ENCODE data around the gene DTL.
"Not testable (repeated sequence)": the region's sequence is repeated elsewhere in the genome, so short reads cannot be mapped to it uniquely, and the experiment has no call there.

DTL gene

DNA sequence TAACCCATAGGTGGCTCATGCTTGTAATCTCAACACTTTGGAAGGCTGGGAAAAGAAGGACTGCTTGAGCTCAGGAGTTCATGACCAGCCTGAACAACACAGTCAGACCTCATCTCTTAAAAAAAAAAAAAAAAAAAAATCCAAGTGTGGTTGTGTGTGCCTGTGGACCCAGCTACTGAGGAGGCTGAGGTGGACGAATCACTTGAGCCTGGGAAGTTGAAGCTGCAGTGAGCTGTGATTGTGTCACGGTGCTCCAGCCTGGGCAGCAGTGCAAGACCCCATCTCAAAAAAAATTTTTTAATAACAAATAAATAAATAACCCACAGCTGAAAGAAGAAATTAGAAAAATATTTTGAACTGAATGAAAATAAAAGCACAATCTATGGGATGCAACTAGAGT, 14.0 kb upstream of the DTL start:
- Mint-ChIP-seq H3K27me3 (no peaks in the 10 kb centered on the region), H3K4me3 (no peak overlapping the region), H3K9me3 (peaks cover 2% of the 10 kb centered on the region), H3K27ac (no peak overlapping the region), H3K36me3 (peaks cover 19% of the 10 kb centered on the region), H3K4me1 (peaks cover 2% of the 10 kb centered on the region)
- ATAC-seq (ENCODE audit: low read depth) (no peak), DNase-seq (ENCODE audit: low spot score in 2 of 2) (no peak)

DNA sequence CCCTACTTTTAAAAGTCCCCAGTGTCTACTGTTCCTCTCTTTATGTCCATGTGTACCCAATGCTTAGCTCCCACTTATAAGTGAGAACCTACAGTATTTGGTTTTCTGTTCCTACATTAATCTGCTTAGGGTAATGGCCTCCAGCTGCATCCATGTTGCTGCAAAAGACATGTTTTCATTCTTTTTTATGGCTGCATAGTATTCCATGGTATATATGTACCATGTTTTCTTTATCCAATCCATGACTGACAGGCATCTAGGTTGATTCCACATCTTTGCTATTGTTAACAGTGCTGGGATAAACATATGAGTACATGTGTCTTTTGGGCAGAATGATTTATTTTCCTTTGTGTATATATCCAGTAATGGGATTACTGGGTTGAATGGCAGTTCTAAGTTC, 12.6 kb upstream of the DTL start:
- H3K27ac Mint-ChIP-seq; H3K27me3 Mint-ChIP-seq; H3K9me3 Mint-ChIP-seq; H3K4me1 Mint-ChIP-seq; ATAC-seq (ENCODE audit: low read depth); DNase-seq (ENCODE audit: low spot score in 2 of 2); H3K4me3 Mint-ChIP-seq: not testable (repeated sequence)
- H3K36me3 Mint-ChIP-seq, result peaks cover 19% of the 10 kb centered on the region

DNA sequence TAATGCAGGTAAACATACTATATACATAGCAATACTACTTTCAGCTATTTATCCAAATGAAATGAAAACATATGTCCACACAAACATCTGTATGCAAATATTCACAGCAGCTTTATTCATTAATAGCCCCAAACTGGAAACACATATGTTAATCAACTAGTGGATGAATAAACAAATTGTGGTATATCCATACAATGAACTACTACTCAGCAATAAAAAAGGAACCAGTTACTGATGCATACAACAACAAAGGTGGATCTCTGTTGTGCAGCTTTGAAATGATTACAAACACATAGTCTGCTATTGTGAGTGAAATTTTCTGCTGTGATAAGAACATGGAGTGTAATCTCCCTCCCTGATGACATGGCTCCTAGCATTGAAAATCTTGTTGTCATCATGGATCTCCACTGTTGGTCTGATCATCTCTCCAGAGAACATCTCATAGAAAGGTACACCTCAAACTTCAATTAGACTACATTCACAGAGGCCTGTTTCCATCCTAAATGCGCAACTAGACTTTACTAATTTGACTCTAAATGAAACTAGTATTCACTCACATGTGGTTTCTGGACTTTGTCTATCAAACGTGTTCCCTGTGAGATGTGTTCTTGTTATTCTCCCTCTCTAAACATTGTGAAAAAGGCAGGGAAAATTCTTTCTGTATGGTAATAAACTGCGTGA, 10.9 kb upstream of the DTL start:
- DNase-seq (ENCODE audit: low spot score in 2 of 2), result no peak
- no peak overlapping the region for H3K27ac Mint-ChIP-seq
- H3K27me3 Mint-ChIP-seq, result no peaks in the 10 kb centered on the region

DNA sequence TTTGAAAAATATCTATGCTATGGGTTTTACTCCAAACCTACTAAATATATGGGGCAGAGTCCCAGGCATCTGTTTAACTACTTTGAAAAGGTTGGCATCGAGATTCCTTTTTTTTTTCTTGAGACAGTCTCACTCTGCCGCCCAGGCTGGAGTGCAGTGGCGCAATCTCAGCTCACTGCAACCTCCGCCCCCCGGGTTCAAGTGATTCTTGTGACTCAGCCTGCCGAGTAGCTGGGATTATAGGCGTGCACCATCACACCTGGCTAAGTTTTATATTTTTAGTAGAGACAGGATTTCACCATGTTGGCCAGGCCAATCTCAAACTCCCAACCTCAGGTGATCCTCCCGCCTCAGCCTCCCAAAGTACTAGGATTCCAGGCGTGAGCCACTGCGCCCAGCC, 7.8 kb upstream of the DTL start:
- H3K9me3 Mint-ChIP-seq; H3K27ac Mint-ChIP-seq; H3K27me3 Mint-ChIP-seq; H3K4me3 Mint-ChIP-seq; ATAC-seq (ENCODE audit: low read depth); DNase-seq (ENCODE audit: low spot score in 2 of 2): not testable (repeated sequence)
- peaks cover 19% of the 10 kb centered on the region for H3K4me1 Mint-ChIP-seq
- H3K36me3 Mint-ChIP-seq, result peaks cover 22% of the 10 kb centered on the region

More for the DNA sequence above, 10.9 kb upstream of the DTL start:
- no peak for ATAC-seq (ENCODE audit: low read depth)
- peaks cover 18% of the 10 kb centered on the region for H3K36me3 Mint-ChIP-seq
- H3K4me1 Mint-ChIP-seq, result peaks cover 5% of the 10 kb centered on the region
- peaks cover 2% of the 10 kb centered on the region for H3K9me3 Mint-ChIP-seq
- H3K4me3 Mint-ChIP-seq, result no peak overlapping the region

DNA sequence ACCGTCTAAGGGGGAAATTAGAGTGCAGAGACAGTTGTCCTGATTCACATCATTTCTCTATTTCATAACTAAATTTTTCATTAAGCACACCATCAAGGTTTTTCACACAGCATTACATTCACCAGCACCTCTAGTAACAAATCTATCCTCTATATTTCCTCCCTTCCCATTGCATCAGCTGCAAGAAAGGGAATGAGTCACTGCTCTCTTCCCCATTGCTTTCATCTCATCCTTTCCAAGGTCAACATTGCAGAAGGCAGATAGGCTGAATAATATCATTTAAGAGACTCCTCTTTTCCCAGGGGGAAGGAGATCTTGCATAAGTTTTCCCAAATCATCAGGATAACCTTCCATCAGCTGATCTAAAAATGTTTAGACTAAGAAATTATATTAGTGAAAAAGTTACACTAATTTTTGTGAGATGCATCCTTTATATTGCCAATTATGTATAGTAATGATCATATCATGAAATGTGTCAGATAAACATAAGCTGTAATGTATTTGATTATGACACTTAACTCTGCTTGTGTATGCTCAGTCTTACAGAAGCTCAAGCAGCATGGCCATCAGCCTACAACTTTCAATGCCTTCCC, 4.5 kb upstream of the DTL start:
- no peak for DNase-seq (ENCODE audit: low spot score in 2 of 2)

DNA sequence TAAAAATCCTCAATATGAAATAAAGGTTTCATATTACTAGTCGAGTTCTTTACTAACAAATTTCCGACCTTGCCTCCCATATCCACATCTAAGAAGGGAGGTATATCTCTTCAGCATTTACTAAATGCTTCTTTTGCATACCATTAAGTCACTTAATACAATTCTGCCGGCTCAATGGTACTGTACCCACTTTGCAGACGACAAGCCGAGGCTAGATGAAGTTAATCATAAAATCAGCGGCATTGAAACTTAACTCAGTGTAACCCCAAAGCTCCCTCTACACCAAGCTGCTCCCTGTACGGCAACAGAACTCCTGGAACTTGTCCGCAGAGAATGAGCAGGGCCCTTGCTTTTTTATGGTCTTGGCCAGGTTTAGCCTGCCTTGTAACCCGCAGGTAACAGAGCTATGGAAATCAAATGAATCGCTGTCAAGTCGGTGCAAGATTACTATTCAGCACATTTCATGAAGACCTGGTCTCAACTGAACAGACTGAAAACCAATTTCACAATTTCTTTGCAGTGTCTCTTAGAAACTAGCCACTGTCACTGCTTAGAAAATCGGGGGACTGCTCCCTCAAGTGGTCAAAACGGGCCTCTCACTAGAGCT, 929 bp upstream of the DTL start:
- no peak for DNase-seq (ENCODE audit: low spot score in 2 of 2)
- Mint-ChIP-seq H3K27ac (peak overlapping the region; percentile 91), H3K27me3 (no peaks in the 10 kb centered on the region), H3K9me3 (no peaks in the 10 kb centered on the region), H3K4me1 (peaks cover 27% of the 10 kb centered on the region), H3K36me3 (peaks cover 7% of the 10 kb centered on the region), H3K4me3 (peak overlapping the region; percentile 91)
- no peak for ATAC-seq (ENCODE audit: low read depth)

More for the DNA sequence above, 4.5 kb upstream of the DTL start:
- Mint-ChIP-seq H3K4me1 (peaks cover 27% of the 10 kb centered on the region), H3K4me3 (no peak overlapping the region), H3K27ac (no peak overlapping the region), H3K9me3 (no peaks in the 10 kb centered on the region), H3K36me3 (peaks cover 10% of the 10 kb centered on the region), H3K27me3 (no peaks in the 10 kb centered on the region)
- ATAC-seq (ENCODE audit: low read depth), result no peak

DNA sequence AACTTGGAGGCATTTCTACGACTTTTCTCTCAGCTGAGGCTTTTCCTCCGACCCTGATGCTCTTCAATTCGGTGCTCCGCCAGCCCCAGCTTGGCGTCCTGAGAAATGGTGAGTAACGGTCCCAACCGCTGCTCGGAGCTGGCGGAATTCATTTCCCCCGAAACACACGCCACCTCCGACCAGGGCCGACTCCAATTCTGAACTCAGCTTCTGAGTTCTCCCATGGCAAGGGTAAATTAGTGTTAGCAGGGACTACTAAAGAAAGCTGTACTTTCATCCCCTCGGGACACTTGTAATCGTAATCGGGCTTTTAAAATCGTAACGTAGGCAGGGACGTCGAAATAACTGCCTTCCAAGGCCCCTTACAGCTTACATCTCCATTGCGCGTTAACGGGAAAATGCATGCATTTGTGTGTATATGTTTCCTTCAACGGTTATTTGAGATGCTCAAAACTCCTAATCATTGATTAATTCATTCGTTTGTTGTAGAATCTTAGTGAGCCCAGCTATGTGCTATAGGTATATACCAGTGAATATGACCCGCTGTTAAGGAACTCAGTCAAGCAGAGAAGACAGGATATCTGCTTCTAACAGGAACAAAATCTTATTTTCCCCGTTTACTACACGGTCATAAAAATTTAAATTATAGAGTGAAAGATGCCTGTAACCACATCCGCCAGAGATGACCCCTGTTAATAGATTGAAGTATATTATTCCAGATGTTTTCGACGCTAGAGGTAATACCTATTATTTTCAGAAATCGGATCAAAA, 472 bp downstream of the DTL start:
- peaks cover 7% of the 10 kb centered on the region for H3K36me3 Mint-ChIP-seq
- peak overlapping the region; percentile 91 for H3K4me3 Mint-ChIP-seq
- DNase-seq (ENCODE audit: low spot score in 2 of 2) (peak in 1 of 2 donors; percentile 5), ATAC-seq (ENCODE audit: low read depth) (no peak)
- peak overlapping the region; percentile 91 for H3K27ac Mint-ChIP-seq
- H3K9me3 Mint-ChIP-seq, result no peaks in the 10 kb centered on the region
- H3K27me3 Mint-ChIP-seq, result no peaks in the 10 kb centered on the region
- H3K4me1 Mint-ChIP-seq, result peaks cover 23% of the 10 kb centered on the region

DNA sequence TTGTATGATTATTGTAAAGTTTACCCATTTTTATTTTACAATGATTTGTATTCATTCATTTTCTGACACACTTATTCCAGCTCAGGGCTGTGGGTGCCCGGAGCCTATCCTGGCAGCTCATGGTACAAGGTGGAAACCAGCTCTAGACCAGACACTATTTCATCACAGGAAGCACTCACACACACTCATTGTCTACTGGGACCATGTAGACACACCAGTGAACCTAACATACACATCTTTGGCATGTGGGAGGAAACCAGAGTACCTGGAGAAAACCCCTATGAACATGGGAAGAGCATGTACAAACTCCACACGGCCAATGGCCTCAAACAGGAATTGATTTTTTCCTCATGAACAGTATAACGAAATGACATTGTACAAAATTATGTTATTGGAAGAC, 2.4 kb downstream of the DTL start:
- no peak overlapping the region for H3K27ac Mint-ChIP-seq

DNA sequence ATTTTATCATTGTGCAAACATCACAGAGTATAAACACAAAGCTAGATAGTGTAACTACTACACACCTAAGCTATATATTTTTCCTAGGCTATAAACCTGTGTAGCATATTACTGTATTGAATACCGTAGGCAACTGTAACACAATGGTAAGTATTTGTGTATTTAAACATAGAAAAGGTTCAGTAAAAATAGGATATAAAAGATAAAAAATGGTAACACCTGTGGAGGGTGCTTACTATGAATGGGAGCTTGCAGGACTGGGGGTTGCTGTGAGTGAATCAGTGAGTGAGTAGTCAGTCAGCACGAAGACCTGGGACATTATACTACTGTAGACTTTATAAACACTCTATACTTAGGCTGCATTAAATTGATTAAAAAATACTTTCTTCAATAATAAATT, 4.1 kb downstream of the DTL start:
- DNase-seq (ENCODE audit: low spot score in 2 of 2) (no peak), ATAC-seq (ENCODE audit: low read depth) (no peak)
- no peak overlapping the region for H3K27ac Mint-ChIP-seq
- H3K4me1 Mint-ChIP-seq, result peaks cover 7% of the 10 kb centered on the region
- H3K4me3 Mint-ChIP-seq, result no peak overlapping the region
- no peaks in the 10 kb centered on the region for H3K36me3 Mint-ChIP-seq
- H3K9me3 Mint-ChIP-seq, result no peaks in the 10 kb centered on the region
- H3K27me3 Mint-ChIP-seq, result no peaks in the 10 kb centered on the region

More for the DNA sequence above, 2.4 kb downstream of the DTL start:
- DNase-seq (ENCODE audit: low spot score in 2 of 2) (no peak), ATAC-seq (ENCODE audit: low read depth) (no peak)
- Mint-ChIP-seq H3K9me3 (no peaks in the 10 kb centered on the region), H3K4me1 (peaks cover 11% of the 10 kb centered on the region), H3K27me3 (no peaks in the 10 kb centered on the region), H3K4me3 (no peak overlapping the region), H3K36me3 (peaks cover under 1% of the 10 kb centered on the region)

DNA sequence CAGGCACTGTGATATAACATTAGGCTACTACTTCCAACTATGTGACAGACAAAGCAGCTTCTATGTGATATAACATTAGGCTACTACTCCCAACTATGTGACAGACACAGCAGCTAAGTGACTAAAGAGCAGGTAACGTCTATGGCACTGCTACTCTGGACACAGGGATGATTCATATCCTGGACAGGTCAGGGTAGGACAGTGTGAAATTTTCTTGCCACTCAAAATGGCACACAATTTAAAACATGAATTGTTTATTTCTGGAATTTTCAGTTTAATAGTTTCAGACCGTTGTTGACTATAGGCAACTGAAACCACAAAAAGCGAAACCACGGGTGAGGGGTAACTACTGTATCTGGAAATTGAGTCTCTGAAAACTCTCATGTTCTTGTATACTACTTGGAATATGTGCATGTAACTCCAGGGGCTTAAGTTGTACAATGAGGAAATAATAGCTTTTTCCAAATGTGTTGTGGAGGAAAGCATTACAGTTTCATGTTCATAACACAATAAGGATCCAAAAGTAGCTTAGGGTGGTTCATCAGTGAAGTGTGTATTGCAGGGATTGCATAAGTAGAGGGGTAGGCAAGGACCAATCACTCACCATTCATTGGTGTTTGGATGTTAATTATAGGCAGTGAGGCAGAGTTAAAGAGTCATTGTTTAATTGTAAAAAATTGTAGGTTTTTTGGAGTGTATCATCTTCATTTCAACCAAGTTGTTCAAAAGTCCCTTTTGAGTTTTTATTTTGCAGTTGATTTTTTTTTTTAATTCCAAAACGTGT, 5.3 kb downstream of the DTL start:
- Mint-ChIP-seq H3K36me3 (no peaks in the 10 kb centered on the region), H3K27me3 (no peaks in the 10 kb centered on the region), H3K27ac (no peak overlapping the region), H3K4me3 (peak overlapping the region; percentile 54), H3K4me1 (peaks cover 5% of the 10 kb centered on the region), H3K9me3 (no peaks in the 10 kb centered on the region)
- DNase-seq (ENCODE audit: low spot score in 2 of 2), result no peak
- ATAC-seq (ENCODE audit: low read depth), result no peak

DNA sequence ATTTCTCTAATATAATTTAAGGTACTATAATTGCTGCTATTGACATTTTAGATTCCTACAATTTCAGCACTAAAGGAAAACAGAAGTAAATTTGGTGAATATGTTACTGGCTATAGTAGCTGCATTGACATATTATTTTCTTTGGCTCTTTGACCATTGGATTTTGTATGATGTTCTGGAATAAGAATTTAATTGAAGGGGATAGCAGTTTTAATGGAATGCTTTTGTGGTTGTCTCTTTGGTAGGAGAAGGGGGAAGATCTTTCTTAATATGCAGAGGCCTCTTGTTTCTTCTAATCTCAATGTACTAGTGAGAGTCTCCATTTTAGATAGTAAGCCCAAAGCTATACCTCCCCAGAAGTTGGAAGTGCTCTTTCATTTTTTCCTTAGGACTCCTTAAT, 6.9 kb downstream of the DTL start:
- H3K27me3 Mint-ChIP-seq, result no peaks in the 10 kb centered on the region
- no peak overlapping the region for H3K4me3 Mint-ChIP-seq
- DNase-seq (ENCODE audit: low spot score in 2 of 2) (no peak), ATAC-seq (ENCODE audit: low read depth) (no peak)
- no peaks in the 10 kb centered on the region for H3K4me1 Mint-ChIP-seq
- H3K27ac Mint-ChIP-seq, result no peak overlapping the region
- no peaks in the 10 kb centered on the region for H3K9me3 Mint-ChIP-seq
- no peaks in the 10 kb centered on the region for H3K36me3 Mint-ChIP-seq

DNA sequence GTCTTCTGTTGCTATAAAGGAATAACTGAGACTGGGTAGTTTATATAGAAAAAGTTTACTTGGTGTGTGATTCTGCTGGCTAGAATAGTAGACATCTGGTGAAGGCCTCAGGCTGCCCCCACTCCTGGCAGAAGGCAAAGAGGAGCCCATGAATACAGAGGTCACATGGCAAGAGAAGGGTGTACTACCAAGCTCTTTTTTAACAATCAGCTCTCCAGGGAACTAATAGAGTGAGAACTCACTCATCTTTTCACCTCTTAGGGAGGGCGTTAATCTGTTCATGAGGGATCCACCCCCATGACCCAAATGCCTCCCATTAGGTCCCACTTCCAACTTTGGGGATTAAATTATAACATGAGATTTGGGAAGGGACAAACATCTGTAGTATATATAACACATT, 9.3 kb downstream of the DTL start:
- Mint-ChIP-seq H3K36me3 (no peaks in the 10 kb centered on the region), H3K27me3 (no peaks in the 10 kb centered on the region), H3K27ac (no peak overlapping the region), H3K4me3 (no peak overlapping the region), H3K9me3 (no peaks in the 10 kb centered on the region), H3K4me1 (no peaks in the 10 kb centered on the region)
- ATAC-seq (ENCODE audit: low read depth), result no peak
- no peak for DNase-seq (ENCODE audit: low spot score in 2 of 2)

DNA sequence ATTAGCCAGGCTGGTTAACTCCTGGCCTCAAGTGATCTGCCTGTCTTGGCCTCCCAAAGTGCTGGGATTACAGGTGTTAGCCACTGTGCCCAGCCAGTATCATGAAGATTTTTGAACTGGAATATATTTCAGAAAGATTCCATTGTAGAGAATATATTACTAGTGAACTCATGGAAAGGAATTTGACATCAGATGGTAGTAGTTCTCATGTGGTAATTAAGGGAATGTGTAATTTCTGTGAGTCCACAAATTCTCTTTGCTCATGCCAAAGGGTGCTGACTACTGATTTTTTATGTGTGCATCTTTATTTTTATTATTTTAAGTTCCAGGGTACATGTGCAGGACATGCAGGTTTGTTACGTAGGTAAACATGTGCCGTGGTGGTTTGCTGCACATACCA, 10.4 kb downstream of the DTL start:
- no peaks in the 10 kb centered on the region for H3K36me3 Mint-ChIP-seq
- no peaks in the 10 kb centered on the region for H3K9me3 Mint-ChIP-seq
- DNase-seq (ENCODE audit: low spot score in 2 of 2), result no peak
- no peaks in the 10 kb centered on the region for H3K27me3 Mint-ChIP-seq
- H3K4me3 Mint-ChIP-seq, result no peak overlapping the region
- no peaks in the 10 kb centered on the region for H3K4me1 Mint-ChIP-seq
- ATAC-seq (ENCODE audit: low read depth), result no peak
- no peak overlapping the region for H3K27ac Mint-ChIP-seq
